Endothelial cell (in vitro differentiated cells): ENCODE results near the gene LPP. TPM values are rescaled to one million over a fixed set of nuclear protein-coding genes. Genes with fewer than 3 reads are reported as not detected.

ENCODE experiments used
- DNase-seq: peaks from one replicate; pipeline ENCODE4 v3.0.0; 2021; ENCODE audit warnings: low spot score
- H3K27ac Mint-ChIP-seq: one replicate; pipeline ENCODE4 v1.8.0; 2021; ENCODE audit warnings: mixed read lengths, inconsistent platforms; ENCODE audit not compliant: unreplicated experiment
- H3K27me3 Mint-ChIP-seq: one replicate; pipeline ENCODE4 v1.8.0; 2021; ENCODE audit warnings: mild to moderate bottlenecking, moderate library complexity, mixed read lengths, inconsistent platforms; ENCODE audit not compliant: unreplicated experiment
- H3K36me3 Mint-ChIP-seq: one replicate; pipeline ENCODE4 v1.8.0; 2021; ENCODE audit warnings: mild to moderate bottlenecking, low read depth, mixed read lengths, inconsistent platforms; ENCODE audit not compliant: unreplicated experiment
- H3K4me1 Mint-ChIP-seq: one replicate; pipeline ENCODE4 v1.8.0; 2021; ENCODE audit warnings: mild to moderate bottlenecking, mixed read lengths, inconsistent platforms; ENCODE audit not compliant: unreplicated experiment
- H3K4me3 Mint-ChIP-seq: one replicate; pipeline ENCODE4 v1.8.0; 2021; ENCODE audit warnings: mild to moderate bottlenecking, mixed read lengths, inconsistent platforms; ENCODE audit not compliant: unreplicated experiment
- H3K9me3 Mint-ChIP-seq: one replicate; pipeline ENCODE4 v1.8.0; 2021; ENCODE audit warnings: mixed read lengths, inconsistent platforms; ENCODE audit not compliant: unreplicated experiment
- total RNA-seq: library from RNA; stranded (reverse); fragmentation: NEBNext Ultra II Directional; extraction: Animal tissue kit (Norgen Biotek cat#: 25700); gene quantifications from one replicate; pipeline ENCODE4 v1.2.1, GENCODE V29; 2021; ENCODE audit not compliant: unreplicated experiment
- TF ChIP-seq, protein P1 (sequence below): fragments of 200-600 bp; sonication (generic); IDR thresholded peaks from one replicate; pipeline ENCODE4 v1.5.0; 2021; ENCODE audit warnings: antibody characterized with exemption; ENCODE audit not compliant: unreplicated experiment

LPP gene
- total RNA-seq, 1 donor from 2014 or later, result 181 TPM

DNA sequence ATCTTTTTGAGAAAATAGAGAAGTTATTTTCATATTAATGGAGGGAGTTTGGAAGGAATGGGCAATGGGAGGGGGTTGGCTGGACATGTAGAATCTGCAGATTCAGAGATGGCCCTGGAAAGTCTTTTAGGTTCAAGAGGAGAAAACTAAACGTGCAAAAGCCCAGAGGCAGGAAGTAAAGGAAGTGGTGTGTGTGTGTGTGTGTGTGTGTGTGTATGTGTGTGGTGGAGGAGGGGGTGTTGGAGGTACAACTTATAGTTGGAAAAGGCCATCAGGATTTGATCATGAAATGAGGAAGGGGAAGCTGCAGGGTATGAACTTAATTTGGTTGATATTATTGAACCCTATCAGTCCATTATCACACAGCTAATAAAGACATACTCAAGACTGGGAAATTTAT is 5.6 kb upstream of the LPP start:
- DNase-seq, result no peak
- no peaks in the 10 kb centered on the region for H3K9me3 Mint-ChIP-seq
- no peak overlapping the region for H3K27ac Mint-ChIP-seq

DNA sequence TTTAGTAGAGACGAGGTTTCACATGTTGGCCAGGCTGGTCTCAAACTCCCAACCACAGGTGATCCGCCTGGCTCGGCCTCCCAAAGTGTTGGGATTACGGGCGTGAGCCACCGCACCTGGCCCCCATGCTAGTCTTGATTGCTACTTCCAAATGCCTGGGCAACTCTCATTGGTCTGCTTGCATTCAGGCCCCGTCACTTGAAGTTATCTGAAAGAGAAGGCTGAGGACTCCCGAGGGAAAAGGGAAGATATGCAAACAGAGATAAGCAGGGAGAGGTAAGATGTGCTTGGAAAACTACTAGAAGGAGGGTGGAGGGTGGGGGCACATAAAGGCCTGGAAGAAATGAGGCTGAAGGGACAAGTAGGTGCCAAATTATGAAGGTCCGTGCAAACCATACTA is 4.4 kb upstream of the LPP start:
- H3K27ac Mint-ChIP-seq, result no peak overlapping the region
- no peak for DNase-seq
- no peaks in the 10 kb centered on the region for H3K36me3 Mint-ChIP-seq
- H3K27me3 Mint-ChIP-seq, result peaks cover 15% of the 10 kb centered on the region
- peaks cover 27% of the 10 kb centered on the region for H3K4me1 Mint-ChIP-seq
- no peak overlapping the region for H3K4me3 Mint-ChIP-seq
- TF ChIP-seq, protein P1, sequence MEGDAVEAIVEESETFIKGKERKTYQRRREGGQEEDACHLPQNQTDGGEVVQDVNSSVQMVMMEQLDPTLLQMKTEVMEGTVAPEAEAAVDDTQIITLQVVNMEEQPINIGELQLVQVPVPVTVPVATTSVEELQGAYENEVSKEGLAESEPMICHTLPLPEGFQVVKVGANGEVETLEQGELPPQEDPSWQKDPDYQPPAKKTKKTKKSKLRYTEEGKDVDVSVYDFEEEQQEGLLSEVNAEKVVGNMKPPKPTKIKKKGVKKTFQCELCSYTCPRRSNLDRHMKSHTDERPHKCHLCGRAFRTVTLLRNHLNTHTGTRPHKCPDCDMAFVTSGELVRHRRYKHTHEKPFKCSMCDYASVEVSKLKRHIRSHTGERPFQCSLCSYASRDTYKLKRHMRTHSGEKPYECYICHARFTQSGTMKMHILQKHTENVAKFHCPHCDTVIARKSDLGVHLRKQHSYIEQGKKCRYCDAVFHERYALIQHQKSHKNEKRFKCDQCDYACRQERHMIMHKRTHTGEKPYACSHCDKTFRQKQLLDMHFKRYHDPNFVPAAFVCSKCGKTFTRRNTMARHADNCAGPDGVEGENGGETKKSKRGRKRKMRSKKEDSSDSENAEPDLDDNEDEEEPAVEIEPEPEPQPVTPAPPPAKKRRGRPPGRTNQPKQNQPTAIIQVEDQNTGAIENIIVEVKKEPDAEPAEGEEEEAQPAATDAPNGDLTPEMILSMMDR, result no peak
- no peaks in the 10 kb centered on the region for H3K9me3 Mint-ChIP-seq

More for the DNA sequence above, 5.6 kb upstream of the LPP start:
- H3K4me1 Mint-ChIP-seq, result peaks cover 25% of the 10 kb centered on the region
- H3K36me3 Mint-ChIP-seq, result no peaks in the 10 kb centered on the region
- TF ChIP-seq, protein P1, result no peak
- peaks cover 12% of the 10 kb centered on the region for H3K27me3 Mint-ChIP-seq
- H3K4me3 Mint-ChIP-seq, result no peak overlapping the region

DNA sequence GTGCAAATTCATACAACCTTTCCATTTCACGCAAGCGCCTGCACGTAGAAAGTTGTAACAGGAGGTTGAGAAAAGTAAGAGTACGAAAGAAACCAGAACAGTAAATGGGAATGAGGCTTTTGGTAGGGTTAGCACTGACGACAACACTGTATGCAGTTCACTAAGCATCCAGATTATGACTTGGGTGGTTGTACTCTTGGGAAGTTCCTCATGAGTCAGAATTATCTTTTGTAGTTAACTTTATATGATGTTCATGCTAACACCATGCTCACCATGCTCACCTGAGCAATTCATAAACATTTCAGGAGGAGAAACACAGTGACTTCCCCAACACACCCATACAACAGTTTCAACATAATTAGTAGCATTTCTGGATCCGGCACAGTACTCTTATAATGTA is 3.0 kb upstream of the LPP start:
- TF ChIP-seq, protein P1, result no peak
- Mint-ChIP-seq H3K27ac (no peak overlapping the region), H3K4me1 (peaks cover 39% of the 10 kb centered on the region), H3K27me3 (peaks cover 22% of the 10 kb centered on the region), H3K36me3 (peaks cover 4% of the 10 kb centered on the region), H3K9me3 (no peaks in the 10 kb centered on the region), H3K4me3 (no peak overlapping the region)
- DNase-seq, result no peak

DNA sequence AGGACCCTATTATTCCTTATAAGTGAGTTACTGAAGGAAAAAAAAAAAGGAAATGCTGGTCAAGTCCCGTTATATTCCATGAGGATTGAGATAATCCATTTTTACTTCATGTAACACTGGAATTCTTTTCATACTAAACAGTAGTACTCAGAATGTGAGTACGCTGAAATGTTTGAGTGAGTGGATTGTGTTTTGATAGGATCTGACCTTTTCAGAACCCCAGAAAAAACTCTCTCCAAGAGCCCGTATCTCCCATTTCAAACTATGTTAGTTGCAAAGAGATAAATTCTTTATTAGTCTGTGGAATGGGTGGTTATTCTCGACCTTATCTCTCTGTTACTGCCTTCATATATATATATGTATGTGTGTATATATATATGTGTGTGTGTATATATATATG is 2.5 kb upstream of the LPP start:
- Mint-ChIP-seq H3K9me3 (no peaks in the 10 kb centered on the region), H3K27me3 (peaks cover 25% of the 10 kb centered on the region), H3K4me3 (no peak overlapping the region), H3K36me3 (peaks cover 4% of the 10 kb centered on the region), H3K27ac (no peak overlapping the region), H3K4me1 (peaks cover 43% of the 10 kb centered on the region)
- TF ChIP-seq, protein P1, result no peak
- no peak for DNase-seq

DNA sequence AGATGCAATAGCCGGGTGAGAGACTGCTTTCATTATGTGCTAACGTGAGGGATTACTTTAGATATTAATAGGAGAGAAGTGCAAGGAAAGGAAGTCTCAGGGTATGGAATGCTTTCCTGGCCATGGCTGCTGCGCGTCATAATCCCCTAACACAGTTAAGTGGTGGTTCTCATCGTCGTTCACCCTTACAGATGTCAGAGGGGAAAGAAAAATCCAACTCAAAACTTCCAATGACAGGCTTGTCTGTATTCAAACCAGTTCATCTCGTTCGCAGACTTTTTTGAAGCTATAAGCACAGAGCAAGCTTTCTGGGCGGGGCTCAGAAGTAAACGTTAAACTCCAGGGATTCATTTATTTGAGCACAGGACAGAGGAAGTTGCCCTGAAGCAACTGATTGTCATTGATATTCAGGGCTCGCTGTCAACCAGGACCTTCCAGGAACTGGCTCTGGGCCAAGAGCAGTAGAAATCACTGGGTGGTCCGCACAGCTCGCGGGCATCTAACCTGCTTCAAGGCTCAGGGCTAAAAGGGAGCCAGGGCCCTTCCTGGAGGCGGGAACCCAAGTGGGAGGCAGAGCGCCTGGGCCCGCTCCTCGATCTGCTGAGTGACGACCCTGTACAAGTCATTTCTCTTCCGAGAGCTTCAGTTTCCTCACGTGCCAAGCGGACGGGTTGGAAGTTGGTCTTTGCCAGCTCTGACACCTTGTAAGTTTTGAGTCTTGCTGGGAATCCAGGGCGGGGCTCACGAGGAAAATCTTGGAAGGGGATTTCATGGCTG is 1.1 kb upstream of the LPP start:
- peak overlapping the region; percentile 97 for H3K4me3 Mint-ChIP-seq
- TF ChIP-seq, protein P1, result no peak
- no peaks in the 10 kb centered on the region for H3K9me3 Mint-ChIP-seq
- peak overlapping the region; percentile 100 for H3K27ac Mint-ChIP-seq
- H3K36me3 Mint-ChIP-seq, result peaks cover 4% of the 10 kb centered on the region
- H3K4me1 Mint-ChIP-seq, result peaks cover 52% of the 10 kb centered on the region
- H3K27me3 Mint-ChIP-seq, result peaks cover 25% of the 10 kb centered on the region
- peak; percentile 26 for DNase-seq
